Endothelial cell of hepatic sinusoid (primary cell): ENCODE data around the gene PAX8.
"Not testable (repeated sequence)": the region's sequence is repeated elsewhere in the genome, so short reads cannot be mapped to it uniquely, and the experiment has no call there.

Source experiments
- in situ Hi-C: cut with HindIII; loops from 2 replicates; pipeline ENCODE4 v1.10.0; 2017; ENCODE audit warnings: low sequenced_read_pairs

PAX8 gene

DNA sequence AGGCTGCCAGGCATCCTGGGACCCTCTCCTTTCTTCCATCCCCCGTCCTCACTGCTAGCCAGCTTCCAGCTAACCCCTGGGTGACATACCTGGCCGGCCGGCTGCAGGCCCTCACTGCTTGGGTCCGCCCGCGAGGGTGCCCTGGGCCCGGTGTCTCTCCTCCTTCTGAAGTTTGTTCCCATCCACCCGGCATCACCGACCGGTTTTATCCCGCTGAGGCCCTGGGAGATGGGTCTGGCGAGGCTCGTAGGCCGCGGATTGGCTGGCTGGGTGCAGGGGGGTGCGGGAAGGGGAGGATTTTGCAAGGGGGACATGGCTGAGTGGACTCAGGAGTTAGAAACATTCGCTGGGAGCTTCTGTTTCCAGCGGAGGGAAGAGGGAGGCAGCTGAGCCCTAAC, at the start of gene PAX8:
TSS of gene PAX8 (minus strand) at position 180 of the 398 bp plus-strand sequence. CDS start 527 bp downstream, outside the sequence.
- in situ Hi-C loops: no loop called here

DNA sequence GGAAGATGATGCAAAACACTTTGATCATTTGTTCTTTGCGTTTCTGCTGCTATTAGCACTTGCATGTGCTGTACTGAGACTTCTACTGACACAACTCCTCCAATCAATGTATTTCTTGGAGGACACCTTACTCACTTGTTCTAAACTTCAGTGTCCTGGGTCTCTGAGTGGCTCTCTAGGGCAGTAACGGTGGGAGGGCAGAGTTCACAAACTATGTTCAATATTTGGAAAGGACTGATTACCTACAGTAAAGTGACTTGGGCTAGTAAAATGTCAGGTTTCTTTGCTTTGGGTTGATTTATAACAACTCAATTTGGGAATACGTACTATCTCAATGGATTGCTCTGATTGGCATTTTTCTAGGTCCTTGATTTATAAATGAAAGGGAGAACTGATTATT, 49.3 kb upstream of the PAX8 start:
- in situ Hi-C loops: no loop called here

DNA sequence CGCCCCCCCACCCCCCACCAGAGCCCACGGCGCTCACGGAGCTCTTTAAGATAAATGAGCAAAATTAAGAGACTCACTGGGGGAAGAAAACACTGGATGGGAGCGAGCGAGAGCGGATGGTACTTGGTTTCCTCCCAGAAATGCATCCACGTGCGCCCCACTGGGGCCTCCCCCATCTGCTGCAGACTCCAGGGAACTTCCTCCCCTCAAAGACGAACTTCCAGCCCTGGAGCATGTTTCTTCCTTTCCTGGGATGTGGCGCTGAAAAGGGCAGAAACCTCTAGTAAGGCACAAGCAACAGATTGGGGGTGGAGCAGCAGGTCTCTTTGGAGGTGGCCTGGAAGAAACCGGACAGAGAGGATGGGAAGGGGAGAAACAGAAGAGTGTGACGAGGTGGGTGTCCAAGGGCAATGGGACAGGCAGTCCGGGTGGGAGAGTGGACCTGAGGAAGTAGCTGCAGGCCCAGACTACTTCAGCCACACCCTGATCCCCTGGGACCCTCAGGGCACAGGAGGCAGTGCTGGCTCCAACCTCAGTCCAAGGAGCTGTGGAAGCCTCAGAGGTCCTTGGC, 46.5 kb upstream of the PAX8 start:
- in situ Hi-C loops: not testable (repeated sequence)

DNA sequence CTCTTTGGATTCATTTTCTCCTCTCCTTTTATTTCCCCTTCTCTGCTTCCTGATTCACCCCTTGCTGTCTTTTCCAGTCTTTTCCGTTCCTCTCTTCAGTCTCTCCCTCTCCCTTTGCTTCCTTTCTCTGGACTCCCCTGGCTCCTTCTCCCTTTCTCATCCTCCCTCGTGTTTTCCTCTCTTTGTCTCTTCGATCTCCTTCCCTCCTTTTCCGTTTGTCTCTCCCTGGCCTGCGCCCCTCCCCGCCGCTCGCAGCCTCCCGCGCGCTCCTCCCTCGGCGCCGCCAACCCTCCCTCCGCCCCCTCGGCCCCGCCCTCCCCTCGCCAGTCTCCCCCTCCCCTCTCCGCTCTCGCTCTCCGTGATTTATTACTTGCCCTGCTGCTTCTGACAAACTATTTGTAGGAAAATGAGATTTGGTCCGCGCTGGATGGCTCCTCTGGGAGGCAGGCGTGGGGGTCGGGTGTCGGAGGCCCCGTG, 46.0 kb upstream of the PAX8 start:
- in situ Hi-C loops: no loop called here

DNA sequence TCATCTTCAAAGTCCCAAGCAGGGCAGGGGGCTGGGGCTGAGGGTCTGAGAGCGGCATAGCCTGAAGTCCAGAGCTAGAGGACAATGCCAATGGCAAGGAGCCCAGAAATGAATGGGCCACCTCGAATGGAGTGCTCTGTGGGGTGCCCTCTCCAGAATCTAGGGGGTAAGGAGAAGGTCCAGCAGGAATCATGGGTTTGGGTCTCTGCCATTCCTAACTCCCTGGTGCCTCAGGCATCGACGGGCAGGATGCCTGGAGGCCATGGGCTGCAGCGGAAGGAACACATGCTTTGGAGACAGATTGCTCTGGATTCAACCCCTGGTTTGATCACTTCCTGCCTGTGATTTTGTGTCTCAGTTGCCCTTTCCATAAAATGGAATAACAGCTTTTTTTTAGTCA, 44.4 kb upstream of the PAX8 start:
- in situ Hi-C loops: not testable (repeated sequence)

DNA sequence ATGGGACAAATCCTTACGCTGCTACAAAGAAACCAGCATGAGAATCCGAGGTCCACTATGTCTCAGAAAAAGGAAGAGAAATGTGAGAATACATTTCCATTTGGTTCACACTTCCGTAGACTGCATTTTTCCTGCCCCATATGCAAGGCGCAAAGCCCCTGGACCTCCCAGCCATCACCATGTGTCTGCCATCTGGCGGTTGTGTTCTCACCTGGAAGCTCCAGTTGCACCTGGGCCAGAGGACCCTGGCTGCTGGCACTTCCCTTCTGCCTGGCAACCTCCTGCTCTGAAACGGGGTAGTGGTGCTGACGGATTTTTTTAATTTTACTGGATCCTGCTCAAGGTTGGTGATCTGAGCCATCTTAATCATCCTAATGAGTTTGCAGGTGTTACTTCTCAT, 41.4 kb upstream of the PAX8 start:
- in situ Hi-C loops: not testable (repeated sequence)

DNA sequence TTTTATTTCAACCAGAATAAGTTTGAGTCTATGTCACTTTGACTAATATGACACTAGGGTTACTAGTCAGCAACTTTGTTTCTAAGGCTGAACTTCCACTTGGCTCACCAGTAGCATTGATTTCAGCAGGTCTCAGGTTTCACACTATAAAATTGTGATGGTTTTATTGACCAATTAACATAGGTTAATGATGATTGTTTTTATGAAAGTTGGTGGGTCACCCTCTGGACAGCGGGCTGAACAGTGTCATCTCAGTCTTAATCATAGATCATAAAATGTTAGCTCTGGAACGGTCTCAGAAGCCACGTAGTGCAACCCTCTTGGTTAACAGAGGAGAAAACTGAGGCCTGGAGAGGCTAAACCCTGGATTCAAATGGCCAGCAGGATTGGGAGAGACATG, 40.2 kb upstream of the PAX8 start:
- in situ Hi-C loops: not testable (repeated sequence)

DNA sequence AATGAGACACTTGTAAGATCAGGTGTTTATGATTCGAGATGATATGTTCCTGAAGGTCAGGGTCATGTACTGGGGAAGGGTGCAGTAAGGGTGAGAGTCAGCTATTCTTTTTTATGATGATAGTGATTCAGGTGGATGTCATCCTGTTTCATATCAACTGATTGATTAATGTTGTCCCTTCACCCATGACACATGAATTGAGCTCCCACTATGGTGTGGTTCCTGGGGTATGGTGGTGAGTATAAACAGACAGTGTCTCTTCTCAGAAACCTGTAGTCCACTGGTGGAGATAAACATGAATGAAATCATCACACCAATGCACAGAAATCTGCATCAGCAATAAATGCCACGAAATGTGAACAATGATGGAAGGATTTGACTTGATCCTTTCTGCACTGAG, 37.4 kb upstream of the PAX8 start:
- in situ Hi-C loops: no loop called here

DNA sequence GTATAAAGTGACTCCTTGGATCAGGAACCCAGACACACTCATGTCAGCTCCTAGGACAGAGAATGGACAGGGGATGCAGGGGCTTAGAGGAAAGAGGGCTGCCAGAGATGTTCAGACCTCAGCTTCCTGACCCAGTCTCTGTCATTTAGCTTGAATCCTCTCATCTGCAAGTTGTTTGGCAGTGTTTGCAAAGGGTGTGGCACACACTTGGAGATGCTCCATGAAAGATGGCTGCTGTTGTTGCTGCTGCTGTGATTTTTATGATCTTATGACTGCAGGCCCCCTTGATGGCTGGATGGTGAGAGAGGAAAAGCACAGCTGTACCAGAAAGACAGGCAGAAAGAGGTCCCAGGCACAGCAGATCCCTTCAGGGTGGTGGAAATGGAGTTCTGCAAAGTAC, 35.9 kb upstream of the PAX8 start:
- in situ Hi-C loops: not testable (repeated sequence)

DNA sequence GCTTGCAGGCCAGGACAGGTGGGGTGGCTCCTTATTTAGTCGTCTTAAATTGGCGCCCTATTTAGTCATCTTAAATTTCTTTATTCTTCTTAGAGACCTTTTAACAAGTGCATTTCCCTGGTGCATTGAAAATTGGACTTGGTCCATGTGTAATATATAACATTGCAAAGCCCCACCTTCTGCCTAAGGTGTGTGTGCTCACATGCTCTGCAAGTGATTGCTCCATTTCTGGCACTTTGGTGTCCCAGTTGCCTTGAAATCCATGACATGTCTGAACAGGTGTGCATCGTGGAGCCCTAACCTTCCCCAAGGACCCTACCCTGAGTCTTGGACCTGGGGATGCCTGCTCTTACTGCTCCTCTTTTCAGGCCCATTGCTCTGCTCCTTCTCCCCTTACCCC, 35.5 kb upstream of the PAX8 start:
- in situ Hi-C loops: not testable (repeated sequence)

DNA sequence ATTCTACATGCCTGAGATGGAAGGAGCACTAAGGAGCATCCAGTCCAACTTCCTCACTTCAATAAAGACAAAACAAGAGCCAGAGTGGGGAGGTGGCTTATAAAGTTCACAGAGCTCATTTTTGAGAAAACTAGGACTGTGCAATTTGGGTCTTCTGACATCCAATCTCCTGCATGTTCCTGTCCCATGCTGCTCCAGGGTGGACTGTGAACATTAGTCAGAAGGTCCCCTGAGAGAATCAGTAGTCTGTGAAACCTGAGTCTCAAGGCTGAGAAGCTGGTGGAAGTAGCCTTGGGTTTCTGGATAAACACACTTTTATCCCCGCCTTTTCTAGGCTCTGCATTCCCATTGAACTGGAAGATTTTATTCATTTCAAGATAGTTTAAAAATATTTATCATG, 33.1 kb upstream of the PAX8 start:
- in situ Hi-C loops: not testable (repeated sequence)

DNA sequence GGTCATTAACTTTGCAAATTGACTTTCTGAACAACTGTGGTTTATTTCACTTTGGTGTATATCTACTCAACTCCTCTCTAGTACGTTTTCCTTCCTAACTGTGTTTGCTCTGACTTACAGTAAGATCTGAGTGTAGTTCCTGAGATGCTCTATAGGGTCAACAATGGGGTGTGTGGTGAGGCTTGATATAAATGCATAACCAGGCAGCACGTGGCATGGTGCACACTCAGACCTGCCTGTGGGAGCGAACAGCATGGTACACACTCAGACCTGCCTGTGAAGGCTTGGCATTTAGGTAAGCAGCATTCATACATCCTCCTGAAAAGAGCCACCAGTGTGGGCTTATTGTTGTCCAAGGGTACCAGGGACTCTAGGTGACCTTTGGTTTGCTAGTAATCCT, 32.5 kb upstream of the PAX8 start:
- in situ Hi-C loops: not testable (repeated sequence)

DNA sequence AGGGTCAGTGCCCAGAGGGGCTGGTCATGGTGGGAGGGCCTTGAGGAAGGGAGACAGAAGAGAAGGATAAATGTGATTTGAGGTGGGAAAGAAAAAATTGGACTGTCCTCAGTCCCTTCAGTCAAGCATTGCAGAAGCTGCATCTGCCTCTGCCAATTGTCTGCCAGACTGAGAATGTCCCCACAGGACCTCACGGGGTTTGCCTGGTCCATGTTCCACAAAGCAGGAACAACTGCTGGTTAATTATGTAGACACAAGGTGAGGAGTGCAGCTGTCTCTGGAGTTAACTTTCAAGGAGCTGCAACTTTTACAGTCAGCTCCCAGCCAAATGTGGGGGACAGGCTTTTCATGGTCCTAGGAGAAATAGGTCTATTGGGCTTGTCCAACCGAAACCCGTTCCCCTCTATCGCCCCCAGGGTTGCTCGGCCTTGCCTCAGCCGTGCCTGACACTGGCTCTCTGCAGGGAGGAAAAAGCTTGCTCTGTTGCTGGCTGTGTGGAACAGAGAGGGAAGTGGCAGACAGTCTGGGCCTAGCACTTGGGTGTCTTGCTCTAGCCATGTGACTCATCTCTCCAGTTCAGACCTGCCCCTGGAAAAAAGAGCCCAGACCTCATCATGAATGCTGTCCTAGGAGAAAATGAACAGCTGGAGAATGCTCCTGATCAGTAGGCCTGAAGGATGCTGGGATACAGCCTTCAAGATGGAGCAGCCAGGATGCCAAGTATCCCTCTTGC, 31.1 kb upstream of the PAX8 start:
- in situ Hi-C loops: no loop called here

DNA sequence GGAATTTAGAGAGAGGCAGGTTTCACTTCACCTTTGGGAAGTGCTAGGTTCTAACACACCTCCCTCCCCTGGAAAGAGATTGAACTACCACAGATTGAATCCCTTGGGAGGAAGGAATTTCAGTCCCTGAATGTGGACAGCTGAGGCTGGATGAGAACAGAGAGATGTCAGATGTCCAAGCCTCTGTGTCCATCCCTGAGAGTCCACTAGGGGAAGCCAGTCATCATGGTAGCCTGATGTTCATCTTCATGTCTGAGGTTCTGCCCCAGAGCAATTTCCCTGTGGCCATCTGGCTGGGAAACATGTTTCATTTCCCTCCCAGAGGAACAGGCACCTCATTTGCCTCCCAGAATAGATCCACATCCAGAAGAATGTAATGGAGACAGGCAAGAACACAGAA, 30.1 kb upstream of the PAX8 start:
- in situ Hi-C loops: not testable (repeated sequence)

DNA sequence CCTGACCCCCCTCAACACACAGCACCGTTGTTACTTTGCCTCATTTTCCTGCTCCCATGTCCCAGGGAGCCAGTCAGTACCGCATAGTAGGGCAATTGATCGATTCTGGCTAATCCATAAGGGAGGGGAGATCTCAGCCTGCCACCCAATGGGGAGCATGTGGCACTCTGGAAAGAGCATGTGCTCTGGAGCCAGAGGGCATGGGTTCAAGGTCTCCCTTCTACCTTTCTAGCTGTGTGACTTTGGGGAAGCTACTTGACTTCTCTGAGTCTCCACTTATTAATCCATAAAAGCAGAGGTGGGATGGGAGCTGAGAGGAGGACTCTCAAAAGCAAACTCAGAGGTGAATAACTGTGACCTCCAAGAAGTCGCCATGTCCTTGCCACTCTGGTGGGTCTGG, 27.5 kb upstream of the PAX8 start:
- in situ Hi-C loops: not testable (repeated sequence)

DNA sequence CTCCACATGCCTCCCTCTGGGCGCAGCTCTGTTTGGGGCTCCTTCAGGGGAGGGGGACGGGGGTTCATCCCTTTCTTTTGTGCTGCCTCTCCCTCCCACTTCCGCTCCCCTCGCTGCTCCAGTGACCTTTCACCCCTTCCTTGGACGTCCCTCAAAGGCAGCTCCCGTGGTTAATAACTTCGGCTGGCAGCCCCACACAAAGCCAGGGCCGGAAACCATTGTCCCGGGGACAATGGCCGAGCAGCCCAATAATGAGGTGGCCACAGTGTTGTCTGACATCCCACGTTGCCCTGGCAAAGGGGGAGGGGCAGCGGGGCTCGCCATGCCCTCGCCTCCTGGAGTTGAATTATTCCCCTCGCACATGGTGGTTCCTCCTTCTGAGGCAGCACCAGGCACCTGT, 27.0 kb upstream of the PAX8 start:
- in situ Hi-C loops: not testable (repeated sequence)

DNA sequence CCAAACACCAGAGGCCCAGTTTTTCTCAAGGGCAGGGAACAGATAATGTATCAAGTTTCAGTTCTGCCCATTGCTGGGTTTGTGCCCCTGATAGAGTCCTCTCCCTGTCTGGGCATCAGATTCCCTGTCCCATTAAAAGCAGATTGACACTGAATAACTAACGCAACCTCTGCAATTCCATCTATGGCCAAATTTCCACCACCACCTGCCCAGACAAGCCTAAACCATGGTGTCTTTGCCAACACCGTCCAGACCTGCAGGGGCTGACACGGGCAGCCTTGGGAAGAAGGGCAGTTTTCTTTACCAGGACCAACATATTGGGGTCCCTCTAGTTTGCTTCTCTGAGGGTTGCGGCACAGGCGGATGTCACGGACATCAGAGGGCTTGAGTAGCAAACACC, 26.4 kb upstream of the PAX8 start:
- in situ Hi-C loops: no loop called here

DNA sequence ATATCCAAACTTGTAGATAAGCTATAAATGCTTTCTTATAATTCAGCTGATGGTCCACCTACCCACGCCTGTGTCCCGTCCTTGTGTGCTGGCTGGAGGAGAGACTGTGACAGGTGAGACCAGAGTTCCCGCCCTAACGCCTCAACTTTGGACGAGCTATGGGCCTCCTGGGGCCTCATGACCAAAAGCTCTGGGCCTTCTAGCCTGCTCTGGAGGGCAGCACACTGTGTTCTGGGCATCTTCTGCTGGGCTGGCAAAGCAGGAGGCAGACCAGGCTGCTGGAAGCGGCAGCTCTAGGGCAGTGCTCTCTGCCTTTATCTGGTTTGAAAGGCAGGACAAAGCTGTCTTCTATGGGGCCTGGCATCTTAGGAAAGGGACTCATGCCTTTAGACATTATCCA, 26.0 kb upstream of the PAX8 start:
- in situ Hi-C loops: no loop called here

DNA sequence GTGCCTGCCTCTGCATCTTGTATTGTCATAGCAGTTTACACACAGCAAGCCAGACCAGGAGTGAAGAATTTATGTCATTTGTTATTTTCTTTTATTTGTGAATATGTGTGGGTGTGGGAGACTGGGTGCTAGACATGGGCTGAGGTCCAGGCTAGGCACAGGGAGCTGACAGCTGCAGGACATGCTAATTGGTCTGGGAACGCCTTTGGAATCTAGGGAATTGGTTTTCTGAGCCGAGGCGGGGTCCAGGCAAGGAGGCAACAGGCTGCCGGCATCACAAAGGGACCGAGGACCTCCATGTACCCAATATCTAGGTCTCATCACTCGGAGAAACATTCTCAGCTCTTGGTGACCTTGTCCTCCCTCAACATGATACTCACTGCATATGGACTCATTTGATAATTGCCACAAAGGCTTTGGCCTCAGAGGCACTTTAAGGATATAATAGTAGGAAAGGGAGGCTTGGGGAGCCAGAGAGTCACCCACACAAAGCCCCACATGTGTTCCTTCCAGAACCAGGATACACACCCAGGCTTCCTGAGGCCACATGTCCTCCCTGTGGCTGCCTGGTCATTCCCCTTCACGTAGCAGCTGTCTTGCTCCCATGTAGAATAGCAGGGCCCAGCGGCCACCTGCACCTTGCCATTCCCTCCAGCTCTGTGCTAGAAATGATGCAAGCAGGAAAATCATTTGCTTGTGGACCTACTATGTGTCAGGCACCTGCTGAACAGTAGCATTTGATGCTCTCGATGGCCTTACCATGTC, 23.7 kb upstream of the PAX8 start:
- in situ Hi-C loops: not testable (repeated sequence)

DNA sequence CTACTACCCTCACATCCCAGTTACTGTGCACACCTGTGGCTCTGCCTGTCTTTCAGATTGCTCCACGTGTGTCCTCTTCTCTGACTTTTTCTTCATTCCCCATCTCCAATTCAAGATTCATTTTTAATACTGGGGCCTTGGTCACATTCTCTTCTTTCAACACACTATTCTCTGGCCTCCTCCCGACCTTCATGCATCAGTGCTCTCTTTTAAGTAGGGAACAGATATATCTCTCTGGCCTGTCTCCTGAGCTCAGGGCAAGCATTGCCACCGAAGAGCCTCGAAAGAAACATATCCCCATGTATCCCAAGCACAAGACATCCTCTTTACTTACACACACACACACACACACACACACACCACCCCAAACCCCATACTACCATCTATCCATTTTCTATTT, 21.6 kb upstream of the PAX8 start:
- in situ Hi-C loops: no loop called here

DNA sequence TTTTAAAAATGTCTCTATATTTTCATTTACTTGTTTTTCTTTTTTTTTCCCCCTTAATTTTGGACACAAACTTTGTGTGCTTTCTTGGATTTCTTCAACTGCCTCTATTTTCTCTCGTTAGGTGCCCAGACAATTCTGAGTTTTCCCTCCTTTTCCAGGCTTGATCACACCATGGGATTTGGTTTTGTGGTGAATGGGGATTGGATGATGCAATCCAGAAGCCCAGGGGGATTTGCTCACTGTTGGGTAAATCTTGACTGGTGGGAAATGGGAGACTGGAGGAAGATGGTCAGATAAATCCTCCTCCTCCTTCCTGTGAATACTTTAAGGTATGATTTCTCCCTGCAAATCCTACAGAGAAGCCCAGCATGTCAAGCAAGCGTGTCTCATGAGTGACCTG, 19.5 kb upstream of the PAX8 start:
- in situ Hi-C loops: no loop called here

DNA sequence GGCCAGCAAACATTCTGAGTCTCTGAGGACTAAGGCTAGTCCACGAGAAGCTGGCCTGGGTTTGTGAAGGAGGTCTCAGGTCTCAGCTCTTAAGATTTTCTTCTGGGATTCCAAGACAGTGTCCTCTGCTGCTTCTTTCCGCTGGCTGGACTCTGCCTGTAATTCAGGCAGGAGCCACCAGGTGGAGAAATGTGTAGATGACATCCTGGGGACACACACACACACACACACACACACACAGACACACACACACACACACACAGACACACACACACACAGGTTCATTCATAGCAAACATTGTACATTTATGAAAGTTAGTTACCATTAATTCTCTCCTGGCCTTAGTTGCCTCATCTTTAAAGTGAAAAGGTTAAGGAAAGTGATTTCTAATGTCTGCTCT, 18.9 kb upstream of the PAX8 start:
- in situ Hi-C loops: not testable (repeated sequence)
